Dermis microvascular lymphatic vessel endothelial cell (primary cell): ENCODE results near the gene VENTX. TPM values are rescaled to one million over a fixed set of nuclear protein-coding genes. Genes with fewer than 3 reads are reported as not detected.
"Not testable (repeated sequence)": the region's sequence is repeated elsewhere in the genome, so short reads cannot be mapped to it uniquely, and the experiment has no call there.

Source experiments
- DNase-seq, 2 donors: peaks; one replicate each; pipeline versions ENCODE4 v3.0.0 to v3.0.0-alpha.2; 2010; ENCODE audit warnings: low read depth in 2 of 2
- total RNA-seq: library from RNA; depleted of rRNA; stranded (reverse); fragments of >200 nt; gene quantifications from 2 replicates; pipeline ENCODE4 v1.2.1, GENCODE V29; 2014

The VENTX gene
- total RNA-seq, 1 donor from 2014 or later = not detected

DNA sequence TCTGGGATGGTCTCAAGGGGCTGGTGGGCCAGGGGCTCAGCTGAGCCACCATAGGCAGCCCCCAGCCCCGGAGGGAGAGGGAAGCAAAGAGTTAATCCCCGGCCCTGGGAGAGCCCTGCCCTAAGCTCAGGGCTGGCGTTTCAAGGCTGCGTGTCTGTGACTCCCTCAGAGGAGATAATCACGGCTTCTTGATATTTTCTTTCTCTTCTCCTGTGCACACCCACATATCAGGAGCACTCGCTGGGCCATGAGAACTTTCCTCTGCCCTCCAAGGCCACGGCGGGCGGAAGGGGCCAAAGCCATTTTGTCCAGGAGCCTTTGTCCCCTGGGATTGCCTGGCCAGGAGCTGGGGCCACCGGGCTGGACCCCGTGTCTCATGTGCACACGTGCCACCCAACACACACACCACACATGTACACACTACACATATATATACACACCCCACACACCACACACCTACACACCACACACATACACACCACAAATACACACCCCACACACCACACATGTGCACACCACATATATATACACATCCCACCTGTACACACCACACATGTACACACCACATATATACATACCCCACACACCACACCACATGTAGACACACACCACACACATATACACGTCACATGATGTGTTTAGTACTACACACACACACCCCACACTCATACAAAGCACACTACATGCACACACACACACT lies 16.9 kb downstream of the VENTX start:
- DNase-seq = no peak

DNA sequence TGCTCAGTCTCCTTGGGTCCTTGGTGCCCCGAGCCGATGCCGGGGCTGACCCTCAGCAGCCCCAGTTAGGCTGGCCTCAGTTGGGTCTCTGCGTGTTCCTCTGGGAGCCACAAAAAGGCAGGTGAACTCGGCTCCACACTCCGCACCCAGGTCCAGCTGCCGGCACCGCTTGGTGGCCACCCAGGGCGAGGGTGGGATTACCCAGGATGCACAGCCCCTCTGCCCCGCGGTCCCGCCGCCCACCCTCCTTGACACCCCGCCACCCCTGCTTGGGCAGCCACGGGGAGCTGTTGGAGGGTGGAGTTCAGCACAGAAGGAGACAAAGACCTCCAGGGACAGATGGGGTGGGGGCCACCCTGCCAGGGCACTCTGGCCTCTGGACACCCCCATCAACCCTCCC lies 17.7 kb downstream of the VENTX start:
- no peak for DNase-seq

DNA sequence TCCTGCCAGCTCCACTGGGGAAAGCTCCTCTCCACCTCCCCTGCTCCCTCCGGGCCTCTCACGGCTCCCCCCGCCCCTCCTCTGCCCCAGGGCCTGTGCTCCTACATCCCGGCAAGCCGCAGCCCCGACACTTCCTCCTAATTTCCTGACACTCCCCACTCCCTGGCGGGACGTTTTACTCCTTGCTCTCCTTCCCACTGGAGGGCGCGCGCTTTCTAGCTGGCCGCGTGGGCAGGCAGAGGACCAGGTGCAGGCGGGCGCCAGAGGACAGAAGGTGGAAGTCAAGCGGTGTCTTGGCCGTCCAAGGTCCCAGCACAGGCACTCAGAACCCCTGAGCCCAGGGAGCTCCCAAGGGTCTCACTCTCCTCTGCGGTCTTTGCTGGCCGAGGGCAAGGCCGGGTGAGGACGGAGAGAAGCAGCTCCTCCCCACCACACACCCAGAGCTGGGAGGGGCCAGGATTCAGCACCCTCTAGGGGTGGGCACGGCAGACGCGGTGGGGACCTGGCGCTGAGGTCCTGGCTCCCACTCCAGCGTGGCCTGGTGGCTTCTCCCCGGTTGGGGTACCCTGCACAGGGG lies 19.9 kb downstream of the VENTX start:
- DNase-seq = peak in 1 of 2 donors; percentile 50

DNA sequence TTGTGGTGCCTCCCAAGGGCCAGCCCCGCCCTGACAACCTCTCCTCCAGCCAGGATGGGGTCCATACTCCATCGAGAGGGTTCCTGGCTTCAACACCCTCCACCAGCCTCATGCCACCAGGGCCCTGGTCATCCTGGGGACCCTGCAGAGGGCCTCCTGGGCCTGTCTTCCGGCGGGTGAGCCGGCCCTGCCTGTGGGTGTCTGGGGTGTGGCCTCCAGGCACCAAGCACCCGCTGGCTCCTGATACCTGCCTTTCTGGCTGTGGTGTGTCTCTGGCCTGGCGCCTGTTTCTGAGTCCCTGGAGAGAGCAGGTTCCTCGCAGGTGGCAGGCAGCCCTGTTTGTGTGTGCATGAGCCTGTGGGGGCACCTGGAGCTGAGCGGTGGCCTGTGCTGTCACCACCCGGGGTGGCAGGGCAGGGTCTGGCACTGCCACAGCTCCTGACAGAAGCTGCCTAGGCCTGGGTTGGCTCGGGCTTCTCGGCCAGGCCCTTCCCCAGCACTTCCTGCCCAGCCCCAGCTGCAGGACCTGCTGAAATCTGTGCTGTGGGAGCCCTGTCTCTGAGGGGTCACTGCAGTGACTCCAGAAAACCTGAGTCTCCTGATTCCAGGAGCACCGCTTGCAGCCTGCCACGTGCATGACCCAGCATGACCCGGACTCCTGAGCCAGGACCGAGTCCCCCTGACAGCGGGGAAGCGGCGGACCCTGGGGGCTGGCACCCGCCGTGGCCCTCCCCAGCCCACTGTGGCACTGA lies 20.6 kb downstream of the VENTX start:
- DNase-seq = no peak

DNA sequence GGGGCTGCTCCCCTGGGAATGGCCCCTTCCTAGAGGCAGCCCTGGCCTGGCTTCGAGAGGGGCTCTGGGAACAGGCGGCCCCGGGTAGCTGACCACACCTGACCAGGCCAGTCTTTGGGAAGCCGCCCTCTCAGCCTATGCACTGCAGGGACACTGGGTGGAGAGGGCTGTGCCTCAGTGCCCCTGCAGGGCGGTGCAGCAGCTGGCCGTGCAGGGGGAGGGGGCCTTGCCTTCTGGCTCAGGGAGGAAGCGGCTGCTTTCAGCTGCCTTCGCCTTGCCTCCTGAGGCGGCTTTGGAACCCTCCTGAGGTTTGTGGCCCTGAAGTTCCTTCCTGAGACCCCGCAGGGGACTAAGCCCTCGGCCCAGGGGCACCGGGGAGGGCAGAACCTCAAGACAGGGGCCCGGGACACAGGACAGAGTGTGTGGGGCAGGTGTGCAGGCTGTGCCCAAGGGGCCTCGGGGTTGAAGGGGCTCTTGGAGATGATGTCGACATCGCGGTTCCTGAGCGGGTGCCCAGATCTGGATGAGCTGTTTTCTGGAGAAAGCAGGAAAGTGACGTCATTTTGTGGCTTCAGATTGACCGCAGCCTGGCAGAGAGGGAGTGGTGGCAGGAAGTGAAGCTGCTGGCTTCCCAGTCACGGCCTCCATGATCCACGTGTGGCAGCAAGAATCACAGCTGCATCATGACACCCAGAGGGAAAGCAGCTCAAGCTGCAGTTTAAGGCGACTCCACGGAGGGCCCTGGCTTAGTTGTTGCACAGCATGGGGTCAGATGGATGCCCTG lies 21.4 kb downstream of the VENTX start:
- peak; percentile 52 to 91 for DNase-seq

DNA sequence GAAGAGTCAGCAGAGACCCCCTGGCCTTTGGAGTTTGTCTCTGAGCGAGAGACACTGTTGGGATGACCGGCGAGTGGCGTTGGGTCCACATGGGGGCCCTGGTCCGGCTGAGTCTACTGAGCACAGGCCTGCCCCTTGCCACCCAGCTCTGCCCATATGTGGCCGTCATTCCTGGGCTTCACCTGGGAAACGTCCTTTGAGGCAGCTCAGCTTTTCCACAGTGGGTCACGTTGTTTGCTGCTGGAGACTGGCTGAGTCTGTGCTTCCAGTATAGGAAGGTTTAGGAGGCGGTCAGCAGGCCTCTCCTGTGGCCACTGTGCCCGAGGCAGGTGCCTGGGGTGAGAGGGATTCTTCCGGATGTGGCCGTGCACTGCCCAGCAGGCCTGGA lies 21.9 kb downstream of the VENTX start:
- DNase-seq = no peak

DNA sequence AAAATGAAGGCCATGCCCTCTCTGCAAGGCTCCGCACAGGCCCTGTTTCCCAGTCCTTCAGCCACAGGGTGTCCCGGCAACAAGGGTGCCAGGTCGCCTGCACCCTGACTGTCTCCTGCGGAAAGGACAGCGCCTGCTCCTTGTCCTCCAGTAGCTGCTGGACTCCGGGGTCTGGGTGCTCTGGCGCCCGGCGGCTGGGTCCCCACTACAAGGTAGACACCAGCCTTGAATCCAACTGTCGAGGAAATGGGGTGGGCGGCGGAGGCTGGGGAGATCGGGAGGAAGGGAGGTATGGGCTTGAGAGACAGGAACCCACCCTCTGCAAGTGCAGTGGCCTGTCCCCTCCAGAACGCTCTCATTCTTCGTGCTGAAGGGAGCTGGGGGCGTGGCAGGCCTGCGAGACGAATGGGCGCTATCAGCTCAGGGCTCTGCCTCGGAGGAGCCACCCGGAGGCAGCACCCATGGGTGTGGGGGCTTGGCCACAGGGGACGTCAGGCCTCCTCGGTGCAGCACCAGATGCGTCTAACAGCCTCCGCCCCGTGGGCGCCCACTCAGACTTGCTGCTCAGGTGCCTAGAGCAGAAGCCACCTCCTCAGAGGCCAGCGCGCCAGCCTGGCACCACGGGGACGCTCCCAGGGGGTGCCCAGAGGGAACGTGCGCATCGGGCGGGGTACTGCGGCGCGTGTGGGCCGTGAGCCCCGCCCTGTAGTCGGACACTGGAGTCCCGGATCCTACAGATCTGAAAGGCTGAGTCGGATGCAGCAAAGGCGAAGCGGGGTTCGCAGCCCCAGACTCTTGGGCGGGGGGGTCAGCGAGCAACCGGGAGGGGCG lies 23.5 kb downstream of the VENTX start:
- peak in 1 of 2 donors; percentile 21 for DNase-seq

DNA sequence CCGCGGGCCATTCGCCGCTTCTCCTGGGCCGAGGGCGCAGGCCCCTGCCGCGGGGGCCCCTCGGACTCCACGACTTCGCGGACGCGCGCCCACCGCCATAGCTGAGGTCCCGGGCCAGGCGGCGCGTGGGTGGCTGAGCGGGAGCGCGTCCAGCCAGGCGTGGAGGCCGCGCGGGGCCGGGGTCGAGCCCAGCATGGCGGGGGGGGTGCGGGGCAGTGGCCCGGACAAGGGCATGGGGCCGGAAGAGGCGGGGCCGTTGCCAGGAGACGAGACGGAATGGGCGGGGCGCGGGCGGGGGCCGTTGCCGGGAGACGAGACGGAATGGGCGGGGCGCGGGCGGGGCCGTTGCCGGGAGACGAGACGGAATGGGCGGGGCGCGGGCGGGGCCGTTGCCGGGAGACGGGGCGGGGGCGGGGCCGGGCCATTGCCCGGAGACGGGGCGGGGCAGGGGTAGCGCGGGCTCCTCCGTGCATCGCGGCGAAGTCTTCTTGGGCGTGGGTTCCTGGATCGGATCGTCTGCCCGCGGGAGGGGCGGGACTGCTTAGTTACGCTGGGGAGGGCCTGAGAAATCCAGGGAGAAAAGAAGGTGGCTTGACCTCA lies 24.2 kb downstream of the VENTX start:
- DNase-seq = peak in 1 of 2 donors; percentile 48

DNA sequence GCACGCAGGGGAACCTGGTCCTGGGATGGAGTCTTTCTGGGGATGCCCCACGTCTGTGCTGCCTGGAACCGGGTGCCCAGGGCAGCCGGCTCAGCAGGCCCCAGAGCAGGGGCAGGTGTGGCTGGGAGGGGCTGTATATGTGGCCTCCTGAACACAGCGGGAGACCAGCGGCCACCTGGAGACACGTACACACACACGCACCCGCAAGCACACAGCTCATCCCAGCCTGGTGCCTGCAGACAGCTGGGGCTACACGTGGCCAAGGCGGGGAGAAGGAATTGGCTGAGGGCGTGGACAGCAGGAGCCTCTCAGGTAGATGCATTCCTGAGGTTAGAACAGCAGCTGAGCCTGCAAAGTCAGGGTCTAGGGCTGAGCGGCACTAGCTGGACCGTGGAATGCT lies 25.0 kb downstream of the VENTX start:
- DNase-seq = no peak

DNA sequence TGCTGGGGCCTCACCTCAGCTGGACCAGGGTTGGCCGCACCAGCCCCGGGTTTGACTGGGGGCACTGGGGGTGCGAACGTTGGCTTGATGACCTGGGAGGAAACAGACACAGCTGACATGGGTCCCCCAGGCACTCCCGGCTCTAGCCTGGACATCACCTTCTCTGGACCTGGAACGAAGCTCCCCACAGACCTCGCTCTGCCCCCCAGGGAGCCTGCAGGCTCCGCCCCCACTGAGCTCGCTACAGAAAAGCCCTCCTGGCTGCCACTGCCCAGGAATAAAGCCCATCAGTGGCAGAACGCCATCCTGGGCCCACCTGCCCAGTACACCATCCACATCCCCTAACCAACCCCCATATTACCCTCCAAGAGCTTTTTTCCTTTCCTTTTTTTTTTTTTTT lies 26.0 kb downstream of the VENTX start:
- DNase-seq = no peak

DNA sequence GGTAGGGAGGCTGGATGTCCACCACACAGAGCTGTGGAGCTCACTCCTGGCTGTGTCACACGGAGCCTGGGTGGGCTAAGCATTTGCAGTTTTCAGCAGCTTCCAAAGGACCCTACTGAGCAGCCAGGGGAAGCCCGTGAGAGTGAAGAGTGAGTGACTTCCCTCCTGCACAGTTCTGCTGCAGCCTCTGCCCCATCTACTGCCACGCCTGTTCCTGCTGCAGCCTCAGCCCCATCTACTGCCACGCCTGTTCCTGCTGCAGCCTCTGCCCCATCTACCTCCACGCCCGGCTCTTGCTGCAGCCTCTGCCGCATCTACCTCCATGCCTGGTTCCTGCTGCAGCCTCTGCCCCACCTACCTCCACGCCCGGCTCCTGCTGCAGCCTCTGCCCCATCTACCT lies 26.8 kb downstream of the VENTX start:
- no peak for DNase-seq

DNA sequence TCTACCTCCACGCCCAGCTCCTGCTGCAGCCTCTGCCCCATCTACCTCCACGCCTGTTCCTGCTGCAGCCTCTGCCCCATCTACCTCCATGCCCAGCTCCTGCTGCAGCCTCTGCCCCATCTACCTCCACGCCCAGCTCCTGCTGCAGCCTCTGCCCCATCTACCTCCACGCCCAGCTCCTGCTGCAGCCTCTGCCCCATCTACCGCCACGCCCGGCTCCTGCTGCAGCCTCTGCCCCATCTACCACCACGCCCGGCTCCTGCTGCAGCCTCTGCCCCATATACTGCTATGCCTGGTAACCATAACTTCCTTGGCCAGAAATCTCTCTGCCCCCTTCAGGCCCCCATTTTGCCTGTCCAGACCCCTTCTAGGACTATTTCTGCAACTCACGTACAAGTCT lies 27.4 kb downstream of the VENTX start:
- not testable (repeated sequence) for DNase-seq

DNA sequence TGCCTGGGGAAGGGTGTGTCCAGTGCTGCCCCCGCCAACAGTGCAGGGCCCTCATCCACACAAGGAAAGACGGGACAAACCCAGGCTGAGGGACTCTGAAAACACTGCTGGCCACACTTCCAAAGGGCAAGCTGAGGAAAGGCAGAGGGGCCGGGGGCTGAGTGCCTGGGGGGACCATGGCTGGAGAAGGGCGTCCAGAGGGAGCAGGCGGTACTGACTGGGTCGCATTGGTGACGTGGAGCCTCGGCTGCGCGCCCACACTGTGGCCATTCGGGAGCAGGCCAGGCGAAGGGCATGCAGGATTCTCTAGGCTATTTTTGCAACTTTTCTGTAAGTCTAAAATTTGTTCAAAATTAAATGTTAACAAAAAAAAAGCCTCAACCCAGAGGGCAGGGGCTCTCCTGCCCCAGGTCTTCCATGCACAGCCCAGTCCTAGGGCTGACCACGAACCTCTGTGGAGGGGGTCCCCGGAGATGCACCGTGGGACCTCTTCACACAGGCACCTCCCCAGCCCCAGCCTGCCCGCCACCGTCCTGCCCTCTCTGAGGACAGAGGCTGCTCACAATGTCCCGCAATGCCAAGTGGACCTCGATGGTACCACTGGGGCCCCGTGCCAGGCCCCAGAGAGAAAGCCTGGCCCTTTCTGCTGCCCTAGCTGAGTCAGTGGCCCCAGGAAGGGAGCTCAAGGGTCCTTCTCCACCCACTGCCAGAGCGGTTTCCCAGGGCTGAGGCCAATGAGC lies 28.6 kb downstream of the VENTX start:
- no peak for DNase-seq

DNA sequence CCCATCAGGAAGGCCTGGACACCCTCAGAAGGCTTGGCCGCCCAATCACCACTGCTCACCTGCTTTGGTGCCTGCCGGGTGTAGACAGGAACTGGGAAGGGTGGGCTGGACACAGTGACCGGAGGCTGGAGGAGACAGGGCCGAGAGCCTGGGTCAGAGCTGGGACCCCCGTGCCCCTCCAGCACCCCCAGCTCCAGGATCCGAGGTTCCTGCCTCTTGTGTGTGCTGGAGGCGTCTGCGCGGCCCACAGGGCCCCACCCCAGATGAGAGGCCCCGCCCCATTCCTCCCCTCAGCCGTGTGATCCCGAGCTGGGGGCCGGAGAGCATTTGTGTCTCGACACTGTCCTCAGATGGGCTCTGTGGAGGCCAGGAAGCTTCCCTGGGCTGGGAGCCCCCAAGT lies 29.6 kb downstream of the VENTX start:
- no peak for DNase-seq

DNA sequence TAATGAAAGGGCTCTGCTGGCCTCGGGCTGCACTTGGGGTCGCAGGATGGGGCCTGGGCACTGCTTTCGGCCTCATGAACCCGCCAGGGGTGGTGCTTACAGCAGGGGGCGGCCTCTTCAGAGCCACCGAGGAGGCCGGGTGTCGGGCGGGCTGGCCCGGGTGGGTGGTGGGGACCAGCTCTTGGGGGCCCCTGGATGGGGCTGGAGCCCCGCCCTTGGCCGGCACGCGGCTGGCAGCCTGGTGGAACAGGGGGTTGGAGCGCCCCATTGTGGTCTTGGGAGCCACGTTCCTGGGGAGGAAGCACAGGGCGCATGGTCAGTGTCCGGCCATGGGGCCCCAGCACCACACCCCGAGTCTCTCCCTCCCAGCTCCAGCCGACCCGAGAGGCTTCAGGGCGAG lies 30.2 kb downstream of the VENTX start:
- no peak for DNase-seq

DNA sequence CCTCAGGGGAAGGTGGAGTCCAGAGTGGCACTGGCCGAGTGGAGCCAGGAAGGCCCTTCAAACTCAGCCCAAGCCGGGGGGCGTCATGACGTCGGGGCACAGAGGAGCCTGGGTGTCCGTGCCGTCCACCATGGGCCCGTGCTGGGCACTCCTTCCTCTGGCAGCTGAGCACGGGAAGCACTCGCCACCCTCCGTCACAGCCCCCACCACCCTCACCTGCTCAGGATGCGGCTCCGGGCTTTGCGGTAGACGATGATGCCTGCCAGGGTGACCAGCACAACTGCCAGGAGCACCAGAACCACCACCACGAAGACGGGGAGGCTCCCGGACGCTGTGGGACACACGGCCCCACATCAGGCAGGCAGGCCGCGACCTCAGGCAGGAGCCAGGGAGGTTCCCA lies 30.9 kb downstream of the VENTX start:
- DNase-seq = no peak

DNA sequence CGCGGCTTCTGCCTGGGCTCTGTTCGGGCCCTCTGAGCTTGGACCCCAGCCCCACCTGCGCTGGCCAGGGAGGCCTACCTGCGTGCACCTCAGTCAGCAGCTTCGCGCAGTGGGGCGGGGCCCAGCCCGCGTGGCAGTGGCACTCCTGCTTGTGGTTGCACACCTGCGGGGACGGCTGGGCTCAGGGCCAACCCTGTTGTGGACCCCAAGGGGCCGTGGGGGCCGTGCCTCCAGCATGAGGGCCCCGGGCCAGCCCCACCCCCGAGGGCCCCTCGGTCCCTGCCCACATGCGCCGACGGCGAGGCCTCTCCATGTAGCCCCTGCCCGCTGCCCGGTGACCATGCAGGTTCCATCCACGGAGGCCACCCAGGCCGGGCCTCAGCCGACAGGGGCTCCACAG lies 31.7 kb downstream of the VENTX start:
- no peak for DNase-seq

DNA sequence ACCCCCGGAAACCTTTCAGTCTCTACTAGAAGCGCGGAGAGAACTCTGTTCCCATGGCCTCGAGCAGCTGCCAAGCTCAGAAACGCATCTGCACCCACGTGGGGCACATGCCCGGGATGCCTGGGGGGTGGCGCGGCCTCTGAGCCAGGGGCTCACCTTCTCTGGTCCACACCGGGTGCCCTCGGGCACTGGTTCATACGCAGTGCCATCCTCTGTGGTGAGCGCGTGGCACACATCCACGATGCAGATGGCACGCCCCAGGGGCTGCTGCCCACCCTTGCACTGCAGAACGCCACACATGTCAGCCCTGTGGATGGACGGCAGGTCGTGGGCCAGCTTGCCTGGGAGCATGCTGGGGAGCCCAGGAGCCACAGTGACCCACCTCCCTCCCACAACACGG lies 32.5 kb downstream of the VENTX start:
- no peak for DNase-seq

DNA sequence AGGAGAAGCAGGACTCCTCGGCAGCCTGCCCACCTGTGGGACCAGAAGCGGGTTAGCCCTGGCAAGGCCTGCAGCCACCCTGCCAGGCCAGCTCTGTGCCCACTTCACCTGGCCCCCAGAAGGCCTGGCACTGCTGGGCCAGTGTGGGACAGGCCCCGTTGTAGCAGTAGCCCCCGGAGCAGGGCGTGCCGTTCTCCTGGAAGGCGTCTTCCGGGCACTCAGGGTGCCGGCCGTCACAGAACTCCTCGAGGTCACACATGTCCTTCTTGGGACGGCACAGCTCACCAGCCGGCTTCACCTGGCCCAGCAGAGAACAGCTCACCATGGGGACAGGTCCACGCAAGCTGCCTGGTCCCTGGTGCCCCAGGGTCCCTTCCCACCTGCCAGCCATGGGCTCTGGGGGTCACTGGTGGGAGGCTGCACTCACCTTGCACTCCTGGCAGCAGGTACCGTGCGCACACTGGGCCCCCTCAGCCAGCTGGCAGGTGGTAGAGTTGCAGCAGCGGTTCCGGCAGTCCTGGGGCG lies 33.2 kb downstream of the VENTX start:
- no peak for DNase-seq
